Measurements from ENCODE around the gene RASL11B.

Gene RASL11B

DNA sequence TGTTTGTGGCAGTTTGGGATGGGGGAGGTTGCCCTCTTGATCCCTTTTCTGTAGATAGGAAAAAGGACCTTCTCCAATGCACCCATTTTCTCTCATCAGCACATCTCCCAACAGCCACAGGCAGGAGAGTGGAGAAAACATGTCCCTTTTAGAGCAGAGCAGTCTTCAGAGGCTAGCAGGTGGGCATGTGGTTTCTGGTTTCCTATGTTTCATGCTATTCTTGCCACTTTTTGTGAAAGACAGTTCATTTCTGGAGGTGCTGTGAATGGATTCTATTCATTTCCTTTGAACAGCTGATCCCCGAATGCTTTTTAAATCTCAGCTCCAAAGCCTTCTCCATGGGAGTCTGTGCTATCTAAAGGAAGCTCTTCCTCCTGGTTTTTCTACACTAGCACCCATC lies 18.9 kb downstream of the RASL11B start:
- H3K4me3 ChIP-seq (ENCODE audit: low read depth, low read length) = no peak overlapping the region
- H3K27me3 ChIP-seq (ENCODE audit: insufficient read depth, low read depth, severe bottlenecking) = no peaks in the 10 kb centered on the region
- TF ChIP-seq, protein P1, sequence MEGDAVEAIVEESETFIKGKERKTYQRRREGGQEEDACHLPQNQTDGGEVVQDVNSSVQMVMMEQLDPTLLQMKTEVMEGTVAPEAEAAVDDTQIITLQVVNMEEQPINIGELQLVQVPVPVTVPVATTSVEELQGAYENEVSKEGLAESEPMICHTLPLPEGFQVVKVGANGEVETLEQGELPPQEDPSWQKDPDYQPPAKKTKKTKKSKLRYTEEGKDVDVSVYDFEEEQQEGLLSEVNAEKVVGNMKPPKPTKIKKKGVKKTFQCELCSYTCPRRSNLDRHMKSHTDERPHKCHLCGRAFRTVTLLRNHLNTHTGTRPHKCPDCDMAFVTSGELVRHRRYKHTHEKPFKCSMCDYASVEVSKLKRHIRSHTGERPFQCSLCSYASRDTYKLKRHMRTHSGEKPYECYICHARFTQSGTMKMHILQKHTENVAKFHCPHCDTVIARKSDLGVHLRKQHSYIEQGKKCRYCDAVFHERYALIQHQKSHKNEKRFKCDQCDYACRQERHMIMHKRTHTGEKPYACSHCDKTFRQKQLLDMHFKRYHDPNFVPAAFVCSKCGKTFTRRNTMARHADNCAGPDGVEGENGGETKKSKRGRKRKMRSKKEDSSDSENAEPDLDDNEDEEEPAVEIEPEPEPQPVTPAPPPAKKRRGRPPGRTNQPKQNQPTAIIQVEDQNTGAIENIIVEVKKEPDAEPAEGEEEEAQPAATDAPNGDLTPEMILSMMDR (IDR thresholded peaks at IDR 0.05; ENCODE audit: low read depth, low read length) = no peak
- no peaks in the 10 kb centered on the region for H3K36me3 ChIP-seq
- H3K27ac ChIP-seq = no peak overlapping the region
- DNase-seq = no peak
- no peaks in the 10 kb centered on the region for H3K9me3 ChIP-seq (ENCODE audit: severe bottlenecking)

DNA sequence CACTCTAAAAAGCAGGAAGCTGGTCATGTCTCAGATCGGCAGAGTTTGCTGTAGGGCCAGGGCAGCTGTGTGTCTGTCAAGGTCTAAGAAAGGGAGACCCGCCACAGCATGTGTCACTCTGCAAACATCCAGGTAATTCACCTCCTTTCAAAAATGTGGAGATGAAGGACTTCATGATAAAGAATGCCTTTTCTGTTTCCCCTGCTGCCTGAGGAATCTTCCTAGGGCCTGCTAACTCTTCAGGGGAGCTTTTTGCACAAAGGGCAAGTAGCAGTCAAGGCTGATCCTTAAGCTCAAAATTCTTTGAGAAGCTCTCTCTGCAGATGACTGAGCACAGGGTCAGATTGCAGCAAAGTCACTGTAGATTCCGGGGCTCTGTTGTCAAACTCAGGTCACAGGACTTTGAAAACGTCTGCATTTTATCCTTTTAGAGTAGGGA lies 21.1 kb downstream of the RASL11B start:
- H3K9me3 ChIP-seq (ENCODE audit: severe bottlenecking) = no peaks in the 10 kb centered on the region
- no peak for DNase-seq
- no peak overlapping the region for H3K27ac ChIP-seq
- H3K27me3 ChIP-seq (ENCODE audit: insufficient read depth, low read depth, severe bottlenecking) = no peaks in the 10 kb centered on the region
- TF ChIP-seq, protein P1 (IDR thresholded peaks at IDR 0.05; ENCODE audit: low read depth, low read length) = no peak
- no peaks in the 10 kb centered on the region for H3K36me3 ChIP-seq
- H3K4me3 ChIP-seq (ENCODE audit: low read depth, low read length) = no peak overlapping the region

DNA sequence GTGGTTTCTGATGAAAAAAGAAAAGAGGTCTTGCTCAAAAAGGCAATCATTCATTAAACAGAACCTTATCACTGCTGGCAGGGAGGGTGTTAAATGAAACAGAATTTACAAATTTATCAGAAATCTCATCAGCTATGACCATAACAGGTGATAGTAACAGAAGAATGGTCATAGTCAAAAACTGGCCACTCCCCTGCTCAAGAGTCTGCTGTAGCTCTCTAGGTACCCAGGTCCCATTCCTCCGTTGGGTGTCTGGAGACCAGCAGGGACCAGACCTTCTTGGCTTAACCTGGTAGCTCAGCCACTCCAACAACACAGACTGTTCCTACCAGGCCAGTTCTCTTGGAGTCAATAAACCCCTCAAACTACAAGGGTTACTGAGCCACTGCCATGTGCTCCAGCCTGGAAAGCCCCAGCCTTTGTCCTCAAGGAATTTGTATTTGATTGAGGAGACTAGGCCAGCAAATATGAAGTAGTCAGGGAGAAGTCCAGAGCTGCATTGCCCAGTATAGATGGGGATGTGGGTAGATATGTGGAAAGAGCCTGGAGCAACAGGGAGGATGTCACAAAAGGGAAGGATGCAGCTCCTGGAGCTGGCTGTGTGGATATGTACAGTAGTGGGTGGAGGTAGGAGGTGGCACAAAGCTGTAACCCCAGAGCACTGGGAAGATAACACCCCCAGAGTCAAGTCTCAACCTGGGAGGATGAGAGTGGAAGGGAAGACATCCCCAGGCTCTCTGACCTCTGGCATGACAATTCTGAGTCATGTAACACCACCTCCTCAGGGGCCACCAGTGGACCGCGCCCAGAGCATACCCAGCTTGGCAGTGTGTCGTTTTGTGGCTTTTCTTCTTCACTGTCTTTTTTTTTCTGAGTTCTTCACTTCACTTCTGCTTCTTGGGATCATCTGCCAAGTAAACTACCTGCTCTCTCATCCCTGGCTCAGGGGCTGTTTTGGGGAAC lies 21.9 kb downstream of the RASL11B start:
- Histone ChIP-seq H3K9me3 (ENCODE audit: severe bottlenecking) (no peaks in the 10 kb centered on the region), H3K27me3 (ENCODE audit: insufficient read depth, low read depth, severe bottlenecking) (no peaks in the 10 kb centered on the region), H3K36me3 (no peaks in the 10 kb centered on the region), H3K27ac (no peak overlapping the region), H3K4me3 (ENCODE audit: low read depth, low read length) (no peak overlapping the region)
- TF ChIP-seq, protein P1 (IDR thresholded peaks at IDR 0.05; ENCODE audit: low read depth, low read length) = no peak
- no peak for DNase-seq

DNA sequence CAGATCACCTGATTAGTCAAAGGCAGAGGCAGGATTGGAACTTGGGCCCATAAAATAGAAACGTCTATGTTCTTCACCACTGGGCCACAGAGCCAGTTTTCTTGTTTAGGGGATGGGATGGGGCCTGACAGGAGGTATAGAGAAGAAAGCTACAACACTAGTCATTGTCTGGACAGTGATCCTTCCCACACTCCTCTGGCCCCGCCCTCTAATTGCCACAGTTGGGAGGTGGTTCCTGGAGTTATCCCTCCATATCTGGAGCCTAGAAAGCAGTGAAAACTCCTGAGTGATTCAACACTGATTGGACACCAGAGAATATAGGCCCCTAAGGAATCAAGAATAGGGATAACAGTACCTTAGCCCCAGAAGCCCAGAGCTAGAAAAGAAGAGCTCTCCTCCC lies 22.9 kb downstream of the RASL11B start:
- H3K27me3 ChIP-seq (ENCODE audit: insufficient read depth, low read depth, severe bottlenecking) = no peaks in the 10 kb centered on the region
- no peak for DNase-seq
- H3K9me3 ChIP-seq (ENCODE audit: severe bottlenecking) = no peaks in the 10 kb centered on the region
- TF ChIP-seq, protein P1 (IDR thresholded peaks at IDR 0.05; ENCODE audit: low read depth, low read length) = no peak
- no peaks in the 10 kb centered on the region for H3K36me3 ChIP-seq
- no peak overlapping the region for H3K4me3 ChIP-seq (ENCODE audit: low read depth, low read length)
- no peak overlapping the region for H3K27ac ChIP-seq

DNA sequence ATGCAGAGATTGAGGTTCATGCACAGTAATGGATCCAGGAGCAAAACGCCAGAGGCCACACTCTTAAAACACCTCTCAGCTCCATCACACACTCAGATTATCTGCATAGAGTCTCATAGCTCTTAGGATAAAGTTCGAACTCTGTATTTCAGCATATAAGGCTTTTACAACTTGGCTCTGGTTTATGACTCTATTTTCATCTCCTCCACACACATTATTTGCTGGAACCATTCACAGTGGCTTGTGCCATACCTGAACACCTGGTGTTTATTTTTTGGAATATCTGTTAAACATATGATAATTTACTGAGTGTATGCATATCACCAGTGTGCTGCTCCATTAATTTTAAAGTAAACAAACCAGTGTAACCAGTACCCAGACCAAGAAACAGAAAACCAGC lies 27.2 kb downstream of the RASL11B start:
- H3K27ac ChIP-seq = no peak overlapping the region
- H3K27me3 ChIP-seq (ENCODE audit: insufficient read depth, low read depth, severe bottlenecking) = no peaks in the 10 kb centered on the region
- no peak overlapping the region for H3K4me3 ChIP-seq (ENCODE audit: low read depth, low read length)
- no peaks in the 10 kb centered on the region for H3K9me3 ChIP-seq (ENCODE audit: severe bottlenecking)
- no peak for DNase-seq
- H3K36me3 ChIP-seq = no peaks in the 10 kb centered on the region
- TF ChIP-seq, protein P1 (IDR thresholded peaks at IDR 0.05; ENCODE audit: low read depth, low read length) = no peak
